ENCODE results near the gene ODAD4. TPM values are rescaled to one million over a fixed set of nuclear protein-coding genes. Genes with fewer than 3 reads are reported as not detected.
"Not testable (repeated sequence)": the region's sequence is repeated elsewhere in the genome, so short reads cannot be mapped to it uniquely, and the experiment has no call there.

Gene ODAD4
- total RNA-seq, 2 experiments from 2014 or later = 0.58 to 0.84 TPM

- Mint-ChIP-seq H3K9me3 (no peaks in the 10 kb centered on the region), H3K36me3 (peaks cover 15% of the 10 kb centered on the region), H3K4me3 (peak overlapping the region; percentile 94), H3K4me1 (peaks cover 21% of the 10 kb centered on the region), H3K27me3 (no peaks in the 10 kb centered on the region), H3K27ac (peak overlapping the region; percentile 93)
- DNase-seq = no peak
Observed at GRCh38 chr17:41919840-41920579, 10.4 kb upstream of the ODAD4 start.

- Mint-ChIP-seq H3K4me1 (peaks cover 19% of the 10 kb centered on the region), H3K36me3 (peaks cover 16% of the 10 kb centered on the region), H3K27me3 (no peaks in the 10 kb centered on the region), H3K27ac (no peak overlapping the region), H3K9me3 (no peaks in the 10 kb centered on the region), H3K4me3 (no peak overlapping the region)
- DNase-seq = no peak
Observed at GRCh38 chr17:41920580-41920955, 9.8 kb upstream of the ODAD4 start.

GRCh38 chr17:41925991-41926590 is 4.3 kb upstream of the ODAD4 start:
- Mint-ChIP-seq H3K36me3 (peaks cover 4% of the 10 kb centered on the region), H3K4me3 (no peak overlapping the region), H3K27ac (no peak overlapping the region), H3K27me3 (no peaks in the 10 kb centered on the region), H3K4me1 (peaks cover 14% of the 10 kb centered on the region), H3K9me3 (no peaks in the 10 kb centered on the region)
- no peak for DNase-seq

GRCh38 chr17:41928693-41929251 is 1.6 kb upstream of the ODAD4 start:
- H3K4me1 Mint-ChIP-seq = peaks cover 19% of the 10 kb centered on the region
- H3K27me3 Mint-ChIP-seq = no peaks in the 10 kb centered on the region
- no peak overlapping the region for H3K27ac Mint-ChIP-seq
- no peaks in the 10 kb centered on the region for H3K9me3 Mint-ChIP-seq
- no peak for DNase-seq
- H3K36me3 Mint-ChIP-seq = peaks cover 4% of the 10 kb centered on the region
- H3K4me3 Mint-ChIP-seq = peak overlapping the region; percentile 96

GRCh38 chr17:41930833-41931156 is 378 bp downstream of the ODAD4 start:
- peak overlapping the region; percentile 96 for H3K4me3 Mint-ChIP-seq
- H3K27ac Mint-ChIP-seq = peak overlapping the region; percentile 95
- H3K4me1 Mint-ChIP-seq = peaks cover 19% of the 10 kb centered on the region
- H3K27me3 Mint-ChIP-seq, H3K9me3 Mint-ChIP-seq, H3K36me3 Mint-ChIP-seq, DNase-seq: not testable (repeated sequence)

GRCh38 chr17:41931715-41932114 is 1.3 kb downstream of the ODAD4 start:
- not testable (repeated sequence) for H3K4me3 Mint-ChIP-seq, H3K27ac Mint-ChIP-seq, DNase-seq, H3K27me3 Mint-ChIP-seq, H3K9me3 Mint-ChIP-seq, H3K36me3 Mint-ChIP-seq
- H3K4me1 Mint-ChIP-seq = peaks cover 19% of the 10 kb centered on the region

GRCh38 chr17:41932816-41933389 is 2.5 kb downstream of the ODAD4 start:
- H3K36me3 Mint-ChIP-seq = no peaks in the 10 kb centered on the region
- DNase-seq = no peak
- H3K4me1 Mint-ChIP-seq = peaks cover 19% of the 10 kb centered on the region
- no peaks in the 10 kb centered on the region for H3K9me3 Mint-ChIP-seq
- H3K4me3 Mint-ChIP-seq = no peak overlapping the region
- H3K27ac Mint-ChIP-seq = no peak overlapping the region
- H3K27me3 Mint-ChIP-seq = no peaks in the 10 kb centered on the region

GRCh38 chr17:41935641-41936040 is 5.2 kb downstream of the ODAD4 start:
- no peaks in the 10 kb centered on the region for H3K27me3 Mint-ChIP-seq
- peaks cover 5% of the 10 kb centered on the region for H3K4me1 Mint-ChIP-seq
- no peaks in the 10 kb centered on the region for H3K9me3 Mint-ChIP-seq
- DNase-seq = no peak
- no peaks in the 10 kb centered on the region for H3K36me3 Mint-ChIP-seq
- no peak overlapping the region for H3K27ac Mint-ChIP-seq
- no peak overlapping the region for H3K4me3 Mint-ChIP-seq

GRCh38 chr17:41937970-41938954 is 7.8 kb downstream of the ODAD4 start:
- no peak for DNase-seq
- H3K36me3 Mint-ChIP-seq = no peaks in the 10 kb centered on the region
- H3K4me1 Mint-ChIP-seq = no peaks in the 10 kb centered on the region
- H3K4me3 Mint-ChIP-seq = no peak overlapping the region
- no peaks in the 10 kb centered on the region for H3K9me3 Mint-ChIP-seq
- H3K27ac Mint-ChIP-seq = no peak overlapping the region
- H3K27me3 Mint-ChIP-seq = no peaks in the 10 kb centered on the region

- Mint-ChIP-seq H3K4me3 (no peak overlapping the region), H3K4me1 (no peaks in the 10 kb centered on the region), H3K9me3 (no peaks in the 10 kb centered on the region), H3K27ac (no peak overlapping the region), H3K36me3 (no peaks in the 10 kb centered on the region), H3K27me3 (no peaks in the 10 kb centered on the region)
- DNase-seq = no peak
Observed at GRCh38 chr17:41939044-41939692, 8.8 kb downstream of the ODAD4 start.

GRCh38 chr17:41939693-41940090 is 9.3 kb downstream of the ODAD4 start:
- no peaks in the 10 kb centered on the region for H3K36me3 Mint-ChIP-seq
- H3K4me1 Mint-ChIP-seq = no peaks in the 10 kb centered on the region

GRCh38 chr17:41941168-41941567 is 10.8 kb downstream of the ODAD4 start:
- H3K4me1 Mint-ChIP-seq = no peaks in the 10 kb centered on the region
- H3K9me3 Mint-ChIP-seq = no peaks in the 10 kb centered on the region
- H3K27me3 Mint-ChIP-seq = no peaks in the 10 kb centered on the region
- DNase-seq = no peak
- no peak overlapping the region for H3K27ac Mint-ChIP-seq
- no peaks in the 10 kb centered on the region for H3K36me3 Mint-ChIP-seq
- no peak overlapping the region for H3K4me3 Mint-ChIP-seq

More at GRCh38 chr17:41939693-41940090, 9.3 kb downstream of the ODAD4 start:
- Mint-ChIP-seq H3K27me3 (no peaks in the 10 kb centered on the region), H3K27ac (no peak overlapping the region), H3K9me3 (no peaks in the 10 kb centered on the region), H3K4me3 (no peak overlapping the region)
- no peak for DNase-seq

GRCh38 chr17:41942626-41943373 is 12.4 kb downstream of the ODAD4 start:
- H3K4me3 Mint-ChIP-seq = no peak overlapping the region
- no peaks in the 10 kb centered on the region for H3K9me3 Mint-ChIP-seq
- no peaks in the 10 kb centered on the region for H3K4me1 Mint-ChIP-seq
- H3K27me3 Mint-ChIP-seq = no peaks in the 10 kb centered on the region
- H3K36me3 Mint-ChIP-seq = no peaks in the 10 kb centered on the region
- no peak for DNase-seq
- no peak overlapping the region for H3K27ac Mint-ChIP-seq

- Mint-ChIP-seq H3K4me3 (no peak overlapping the region), H3K27ac (no peak overlapping the region), H3K9me3 (no peaks in the 10 kb centered on the region), H3K36me3 (no peaks in the 10 kb centered on the region), H3K27me3 (no peaks in the 10 kb centered on the region), H3K4me1 (no peaks in the 10 kb centered on the region)
- DNase-seq = no peak
Observed at GRCh38 chr17:41943492-41943891, 13.1 kb downstream of the ODAD4 start.
